Forelimb muscle (tissue), 1 donor: ENCODE measurements around the gene LRRC7. TPM values are rescaled to one million over a fixed set of nuclear protein-coding genes. Genes with fewer than 3 reads are reported as not detected.

Experiments used
- DNase-seq: peaks from one replicate; pipeline ENCODE4 v3.0.0-alpha.2; 2013; ENCODE audit warnings: low read depth
- polyA plus RNA-seq: library from polyadenylated mRNA; unstranded; fragments of 120-200 nt; gene quantifications from one replicate; pipeline ENCODE4 v1.2.1, GENCODE V29; 2013; ENCODE audit not compliant: insufficient read length

The LRRC7 gene
- polyA plus RNA-seq, 1 donor = 19.6 TPM

DNA sequence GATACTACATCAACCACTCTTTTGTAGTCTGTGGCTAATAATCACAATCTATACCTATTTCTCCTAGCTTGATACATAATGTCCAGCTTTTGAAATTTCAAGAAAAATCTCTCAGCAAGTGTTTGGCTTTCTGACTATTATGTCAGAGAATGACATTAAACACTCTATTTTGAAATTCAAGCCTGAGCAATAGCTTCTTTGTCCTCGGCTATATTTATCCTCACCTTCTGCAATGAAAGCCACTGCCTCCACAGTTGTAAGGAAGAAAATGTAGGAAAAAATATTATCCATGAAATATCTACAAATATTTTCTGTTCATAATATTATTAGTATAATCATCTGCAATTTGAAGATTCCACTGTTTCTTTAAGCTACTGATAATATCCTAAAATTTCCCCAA is 22.1 kb downstream of the LRRC7 start:
- DNase-seq = no peak

DNA sequence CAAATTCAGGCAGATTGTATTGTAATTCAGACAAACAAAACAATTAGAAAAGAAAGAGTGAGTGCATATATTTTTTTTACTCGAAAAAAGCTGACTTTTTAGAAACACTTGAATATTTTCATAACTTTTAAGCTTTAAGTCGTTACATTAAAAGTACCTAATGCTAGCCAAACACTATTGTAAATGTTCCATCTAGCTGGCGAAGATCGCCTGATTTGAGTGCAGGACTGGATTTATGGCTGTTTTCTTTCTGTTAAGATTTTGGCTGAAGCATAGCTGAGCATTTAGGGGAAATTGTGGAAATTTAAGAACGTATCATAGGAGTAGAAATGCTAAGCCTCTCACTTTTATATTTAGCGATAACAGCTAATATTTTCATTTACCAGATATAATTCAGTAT is 24.6 kb downstream of the LRRC7 start:
- DNase-seq = no peak

DNA sequence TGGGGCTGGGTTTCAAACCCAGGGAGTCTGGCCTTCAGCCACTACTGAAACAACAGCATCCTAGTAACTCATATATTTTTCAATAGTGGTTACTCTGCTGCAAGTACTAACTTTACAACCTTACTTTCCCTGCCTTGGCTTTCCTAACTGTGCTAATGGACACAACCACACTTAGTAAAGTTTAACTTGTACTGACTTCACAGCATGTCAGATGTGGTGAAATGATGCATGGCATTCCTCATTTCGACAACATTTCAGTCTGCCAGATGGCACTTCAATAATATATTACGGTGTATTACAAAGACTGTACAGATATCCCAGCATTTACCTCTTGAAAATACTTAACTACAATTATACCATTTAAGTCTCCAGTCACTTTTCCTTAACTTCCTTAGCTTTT is 27.8 kb downstream of the LRRC7 start:
- no peak for DNase-seq

DNA sequence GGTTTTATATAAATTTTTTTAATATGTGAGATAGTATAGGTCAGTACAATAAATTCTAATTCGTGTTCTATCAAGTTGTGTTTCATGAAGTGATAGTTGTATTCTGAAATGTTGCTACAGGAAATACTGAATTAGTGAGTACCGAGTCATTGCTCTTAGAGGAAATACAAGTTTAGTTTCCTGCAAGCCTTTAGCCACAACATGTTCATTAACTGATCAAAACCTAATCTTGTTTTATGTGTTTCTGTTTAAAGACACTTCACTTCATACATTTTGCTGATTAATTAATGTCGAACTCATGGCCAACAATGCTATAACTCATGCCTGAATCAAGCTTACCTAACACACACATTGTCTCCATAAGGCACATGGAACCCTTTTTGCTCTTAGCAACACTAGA is 43.6 kb downstream of the LRRC7 start:
- no peak for DNase-seq

DNA sequence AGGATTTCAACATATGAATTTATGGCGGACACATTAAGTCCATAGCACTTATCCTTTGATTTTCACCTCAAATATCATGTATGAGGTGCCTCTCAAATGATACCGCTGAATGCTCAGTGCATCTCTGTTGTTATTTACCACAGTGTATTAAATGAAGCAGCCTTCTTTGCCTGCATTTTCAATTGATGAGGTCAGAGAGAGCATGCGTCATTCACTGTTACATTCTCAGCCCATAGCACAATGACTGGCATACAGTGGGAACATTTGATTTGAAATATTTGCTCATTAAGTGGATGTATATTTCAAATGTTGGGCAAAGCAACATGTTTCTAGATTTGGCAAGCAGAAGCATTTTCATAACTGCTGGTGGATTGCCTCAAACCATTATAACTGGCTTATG is 45.7 kb downstream of the LRRC7 start:
- no peak for DNase-seq

DNA sequence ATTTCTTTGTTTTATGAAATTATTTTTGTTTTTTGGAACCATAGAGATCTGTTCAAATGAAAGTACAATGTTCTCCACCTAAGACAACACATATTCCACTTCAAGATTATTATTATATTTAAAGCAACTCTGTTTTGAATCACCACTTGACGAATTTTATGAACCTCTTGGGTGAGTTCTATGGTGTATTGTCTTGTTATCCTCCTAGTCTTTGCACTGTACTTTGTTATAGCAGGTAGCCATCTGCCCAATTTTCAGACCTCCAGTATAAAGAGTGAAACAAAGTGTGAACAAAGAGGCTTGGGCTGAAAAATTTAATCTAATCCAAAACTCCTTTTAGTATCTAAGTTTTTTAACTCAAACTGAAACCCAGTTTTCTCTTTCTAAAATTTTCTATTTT is 71.0 kb downstream of the LRRC7 start:
- DNase-seq = no peak

DNA sequence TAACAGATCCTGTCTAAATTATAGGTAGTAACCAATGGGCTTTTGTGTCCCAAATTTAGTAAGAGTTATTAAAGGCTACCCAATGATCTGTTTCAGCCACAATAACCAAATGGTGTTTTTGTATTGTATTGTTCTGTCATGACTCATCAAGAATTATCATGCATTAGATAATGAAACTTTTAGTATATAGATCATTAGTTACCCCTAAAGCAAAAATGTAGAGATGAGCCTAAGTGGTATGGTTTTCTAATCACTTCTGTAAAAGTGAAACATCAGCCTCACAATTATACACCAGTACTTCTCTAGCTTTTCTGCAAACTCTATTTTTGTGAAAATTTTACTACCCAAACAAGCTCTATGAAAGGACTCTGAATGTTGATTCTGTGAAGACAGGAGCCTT is 71.4 kb downstream of the LRRC7 start:
- DNase-seq = no peak

DNA sequence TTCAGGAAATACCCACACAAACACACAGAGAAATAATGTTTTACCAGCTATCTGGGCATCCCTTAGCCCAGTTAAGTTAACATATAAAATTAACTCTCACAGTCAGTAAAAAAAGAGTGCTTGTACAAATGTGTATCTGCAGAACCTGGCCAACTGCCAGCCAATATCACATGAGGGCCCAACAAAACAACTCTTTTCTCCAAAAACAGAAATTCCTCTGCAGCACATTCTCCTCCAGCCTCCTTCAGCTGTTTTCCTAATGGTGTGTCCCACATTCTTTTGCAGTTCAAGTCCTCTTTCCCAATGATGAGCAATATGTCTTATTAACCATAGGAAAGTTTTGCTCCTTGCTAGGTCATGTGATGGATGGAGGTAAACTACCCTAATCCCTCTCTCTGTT is 75.5 kb downstream of the LRRC7 start:
- no peak for DNase-seq

DNA sequence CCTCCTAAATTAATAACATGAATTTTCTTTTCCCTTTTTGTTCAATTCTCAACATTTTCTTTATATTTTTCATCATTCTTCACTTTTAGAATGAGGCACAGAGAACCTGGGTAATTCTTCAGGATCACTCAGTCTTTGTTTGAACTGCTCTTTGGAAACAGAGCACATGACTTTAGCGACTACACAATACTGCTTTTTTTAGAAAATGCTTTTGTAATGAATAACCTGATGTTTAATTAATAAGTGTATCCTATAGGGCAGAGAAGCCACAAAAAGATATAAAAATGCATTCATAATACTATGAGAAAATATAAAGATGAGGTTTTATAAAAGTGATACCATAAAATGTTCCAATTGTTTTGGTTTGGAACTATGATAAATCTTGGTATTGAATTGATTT is 77.8 kb downstream of the LRRC7 start:
- DNase-seq = no peak

DNA sequence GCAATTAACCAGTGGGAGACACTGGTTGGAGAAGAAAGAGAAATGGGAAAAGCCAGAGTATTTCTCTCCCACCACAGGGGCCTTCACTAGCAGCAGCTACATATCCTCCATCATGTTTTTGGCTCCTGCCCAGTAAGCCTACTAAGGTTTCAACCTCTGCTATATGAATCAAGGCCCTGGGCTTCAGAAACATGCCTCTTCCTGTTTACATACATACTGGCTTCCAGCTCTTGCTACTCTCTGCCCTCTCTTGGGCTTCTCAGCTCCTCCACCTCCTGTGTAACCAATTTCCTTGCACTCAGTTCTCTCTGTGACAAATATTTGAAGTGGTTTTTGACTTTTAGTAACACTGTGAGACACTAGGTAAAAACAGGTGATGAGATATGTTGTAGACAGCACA is 80.8 kb downstream of the LRRC7 start:
- no peak for DNase-seq

DNA sequence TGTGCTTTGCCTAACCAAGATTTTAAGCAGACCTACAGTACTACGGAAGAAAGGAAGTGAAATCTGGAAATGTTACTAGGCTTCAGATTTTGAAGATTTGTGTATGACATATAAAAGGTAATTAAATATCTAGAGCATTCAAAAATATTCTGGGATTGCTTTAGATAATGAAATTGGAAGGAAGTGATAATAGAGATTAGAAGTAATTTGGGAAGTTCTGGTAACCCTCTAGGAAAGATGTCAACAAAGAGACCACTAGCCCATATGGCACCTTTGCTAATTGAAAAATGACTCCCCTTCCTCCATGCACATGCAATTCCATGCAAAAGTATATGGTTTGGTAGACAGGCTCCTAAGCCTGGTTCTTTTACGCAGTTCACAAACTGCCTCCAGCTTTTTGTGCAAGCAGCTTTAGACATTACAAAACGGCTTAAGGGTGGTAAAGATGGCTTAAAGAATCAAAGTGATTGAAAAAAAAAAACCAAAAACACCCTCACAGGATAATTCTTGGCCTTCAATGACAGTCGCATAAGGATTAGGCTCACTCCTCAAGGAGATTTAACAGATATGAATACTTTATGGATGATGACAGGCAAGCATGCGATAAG is 81.8 kb downstream of the LRRC7 start:
- no peak for DNase-seq

DNA sequence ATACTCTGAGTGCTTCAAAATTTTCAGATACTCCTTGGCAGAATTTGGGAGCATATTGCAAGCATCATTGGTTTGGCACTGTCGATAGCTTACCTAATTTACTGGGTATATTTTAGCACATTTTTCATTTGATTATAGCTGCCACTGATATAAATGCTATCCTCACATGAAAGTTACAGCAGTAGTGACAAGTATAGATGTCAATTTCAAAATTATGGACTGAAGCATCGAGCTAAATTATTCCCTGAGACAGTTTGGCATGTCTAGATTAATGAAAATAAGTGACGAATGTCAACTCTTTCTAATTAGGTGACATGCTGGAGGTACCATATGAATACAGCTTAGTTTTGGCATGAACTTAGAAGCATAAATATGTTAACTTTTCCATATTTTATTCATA is 83.1 kb downstream of the LRRC7 start:
- DNase-seq = no peak

DNA sequence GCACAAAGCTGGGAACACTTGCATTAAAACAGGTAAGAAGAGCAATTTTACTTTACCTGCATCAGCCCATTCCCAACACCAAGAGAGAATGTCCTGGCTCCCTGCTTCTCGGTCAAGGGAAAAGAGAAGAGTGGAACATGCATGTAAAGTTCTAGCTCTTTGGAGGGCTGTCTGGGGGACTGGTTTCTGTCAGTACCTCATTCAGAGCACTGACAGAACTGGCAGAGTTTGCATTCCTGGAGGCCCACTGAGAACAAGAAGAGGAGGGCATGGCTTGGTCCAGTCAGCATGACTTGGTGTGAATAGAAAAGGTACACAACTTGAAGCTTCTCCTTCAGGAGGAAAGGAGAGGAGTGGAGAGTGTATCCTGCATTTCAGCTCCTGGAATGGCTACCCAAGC is 83.9 kb downstream of the LRRC7 start:
- no peak for DNase-seq

DNA sequence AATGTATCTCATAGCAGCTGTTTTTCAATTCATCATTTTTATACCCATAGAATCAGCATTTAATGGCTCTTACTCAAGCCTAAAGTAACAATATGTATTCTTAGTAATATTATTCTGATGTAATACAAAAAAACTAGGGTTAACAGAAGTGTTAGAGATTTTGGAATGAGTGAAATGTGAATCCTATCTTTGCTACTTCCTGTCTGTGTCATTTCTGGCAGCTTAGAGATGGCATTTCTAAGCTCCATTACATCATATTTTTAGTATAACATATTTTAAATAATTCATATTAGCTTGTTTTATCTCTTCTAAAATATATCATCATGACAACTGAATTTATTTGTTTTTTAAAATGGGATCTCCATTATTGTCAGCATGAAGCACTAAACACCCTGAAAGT is 90.2 kb downstream of the LRRC7 start:
- DNase-seq = no peak

DNA sequence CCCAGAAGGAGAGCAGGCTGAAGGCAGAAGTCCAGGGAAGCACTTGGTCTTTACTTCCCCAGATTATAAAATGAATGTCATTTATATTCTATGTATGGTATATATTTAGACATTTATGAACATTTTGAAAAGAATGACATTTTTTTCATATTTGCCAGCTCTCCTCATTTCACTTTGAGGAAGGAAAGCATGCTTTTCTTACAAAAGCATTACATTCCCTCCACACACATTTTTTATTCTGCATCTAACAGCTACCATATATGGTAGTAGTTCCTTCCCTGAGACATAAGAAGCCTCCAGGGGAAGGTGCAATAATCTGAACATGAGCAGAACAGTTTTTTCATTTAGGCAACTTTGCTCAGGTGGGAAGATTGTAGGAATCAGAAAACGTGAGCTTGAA is 94.0 kb downstream of the LRRC7 start:
- no peak for DNase-seq

DNA sequence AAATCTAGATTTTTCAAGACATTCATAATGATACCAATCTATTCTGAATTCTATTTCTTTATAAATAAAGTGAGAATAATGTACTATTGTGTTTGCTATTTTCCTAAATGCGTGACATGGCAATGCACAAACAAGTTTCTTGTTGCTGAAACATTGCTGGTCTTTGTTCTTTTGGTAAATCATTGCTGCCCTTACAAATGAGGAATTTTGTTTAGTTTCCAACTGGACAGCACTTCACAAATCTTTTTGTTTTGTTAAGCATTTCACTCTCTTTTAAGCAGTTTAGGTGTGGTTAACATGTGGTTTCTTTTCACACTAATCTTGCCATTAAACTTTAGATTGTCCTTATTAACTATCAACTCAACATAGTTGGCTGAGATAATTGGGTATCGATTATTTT is 94.6 kb downstream of the LRRC7 start:
- DNase-seq = no peak

DNA sequence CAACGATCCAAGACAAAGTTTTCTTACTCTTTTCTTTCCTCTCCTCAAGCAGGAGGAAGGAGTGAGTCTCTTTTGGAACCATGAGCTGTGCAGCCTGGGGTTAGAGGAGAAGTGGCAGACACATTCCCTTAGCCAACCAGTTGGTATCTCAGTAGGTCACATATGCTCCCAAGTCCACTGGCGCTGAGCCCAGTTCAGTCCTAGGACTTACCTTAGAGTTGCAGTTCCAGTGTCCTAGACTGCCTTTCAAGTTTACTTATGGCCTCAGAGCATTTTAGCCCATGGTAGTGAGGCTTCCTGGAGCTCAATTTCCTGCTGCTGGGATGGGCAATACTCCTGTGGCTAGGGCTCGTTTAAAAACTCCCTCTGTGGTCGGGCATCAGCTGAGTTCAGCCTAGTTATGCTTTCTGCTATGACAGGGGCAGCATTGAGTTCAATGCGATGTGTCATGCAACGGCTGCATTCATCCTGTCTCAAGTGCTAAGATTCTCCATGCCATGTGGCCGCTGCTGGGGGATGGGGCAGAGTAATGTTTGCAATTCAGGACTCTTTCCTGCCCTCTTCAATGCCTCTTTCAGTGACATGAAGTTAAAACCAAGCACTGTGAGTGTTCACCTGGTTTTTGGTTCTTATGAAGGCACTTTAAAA is 103.8 kb downstream of the LRRC7 start:
- DNase-seq = no peak

DNA sequence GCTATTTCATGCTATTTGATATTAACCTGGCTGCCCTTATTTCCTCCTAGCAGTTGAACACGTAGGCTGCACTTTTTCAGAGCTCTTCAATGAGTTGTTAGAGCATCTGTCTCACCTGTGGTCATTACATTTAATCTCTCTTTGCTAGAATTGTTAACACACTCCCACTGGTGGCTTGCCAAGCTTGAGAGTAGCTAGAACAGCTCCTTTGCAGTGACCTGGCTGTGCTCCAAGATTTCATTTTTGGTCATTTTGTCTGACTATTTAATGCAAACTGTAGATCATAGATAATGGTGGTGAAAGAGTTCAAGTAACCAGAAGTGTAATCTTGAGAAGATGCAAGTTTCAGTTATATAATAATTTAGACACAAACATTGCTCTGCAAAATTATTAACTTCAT is 105.6 kb downstream of the LRRC7 start:
- no peak for DNase-seq

DNA sequence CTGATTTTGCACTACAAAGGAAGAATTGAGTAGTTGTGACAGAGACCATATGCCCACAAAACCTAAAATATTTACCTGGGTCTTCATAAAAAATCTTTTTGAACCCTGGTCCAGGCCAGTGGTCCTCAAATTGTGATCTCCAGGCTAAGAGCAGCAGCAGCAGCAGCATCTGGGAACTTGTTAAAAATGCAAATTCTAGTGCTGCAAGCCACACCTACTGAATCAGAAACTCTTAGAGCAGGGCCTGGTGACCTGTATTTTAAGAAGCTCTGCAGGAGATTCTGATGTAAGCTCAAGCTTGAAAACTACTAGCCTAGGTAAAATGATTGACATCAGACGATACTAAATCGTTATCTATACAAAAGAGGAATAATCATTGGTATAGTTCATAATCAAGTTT is 112.2 kb downstream of the LRRC7 start:
- no peak for DNase-seq

DNA sequence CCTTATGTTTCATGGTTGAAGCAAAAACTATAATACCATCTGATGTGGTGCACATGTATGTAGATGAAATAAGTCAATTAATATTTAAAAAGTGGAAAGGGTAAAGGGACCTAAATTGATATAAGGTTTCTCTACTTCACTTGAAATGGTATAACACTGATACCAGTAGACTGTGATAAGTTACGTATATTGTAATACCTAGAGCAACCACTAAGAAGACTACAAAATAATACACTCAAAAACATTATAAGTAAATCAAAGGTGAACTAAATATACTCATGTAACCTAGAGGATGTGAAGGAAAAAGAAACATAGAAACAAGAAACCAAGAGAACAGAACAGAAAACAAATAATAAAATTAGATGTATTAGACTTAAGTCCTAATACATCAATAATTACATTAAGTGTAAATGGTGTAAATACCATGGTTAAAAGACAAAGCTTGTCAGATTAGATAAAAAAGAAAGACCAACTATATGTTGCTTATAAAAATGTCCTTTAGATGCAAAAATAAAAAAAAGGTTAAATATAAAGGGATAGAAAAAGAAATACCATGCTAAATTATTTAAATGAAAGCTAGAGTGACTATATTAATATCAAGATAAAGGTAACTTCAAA is 118.8 kb downstream of the LRRC7 start:
- DNase-seq = no peak

DNA sequence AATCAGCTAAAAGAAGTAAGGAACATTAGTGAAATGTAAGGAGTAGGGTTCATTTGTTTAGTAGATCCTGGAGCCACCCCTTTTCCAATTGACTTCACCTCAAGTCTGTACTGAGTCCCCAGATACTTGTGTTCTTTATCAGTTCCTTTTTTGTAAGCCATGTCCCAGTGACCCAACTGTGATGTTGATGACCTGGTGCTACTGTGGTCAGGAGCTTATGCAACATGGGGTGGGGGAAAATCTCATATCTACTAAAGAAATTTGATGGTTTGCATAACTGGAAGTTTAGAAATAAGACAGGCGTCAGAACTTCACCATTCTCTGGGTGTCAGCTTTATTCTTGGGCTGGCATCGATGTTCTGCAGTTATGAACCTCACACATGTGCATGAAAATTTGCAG is 120.5 kb downstream of the LRRC7 start:
- no peak for DNase-seq

DNA sequence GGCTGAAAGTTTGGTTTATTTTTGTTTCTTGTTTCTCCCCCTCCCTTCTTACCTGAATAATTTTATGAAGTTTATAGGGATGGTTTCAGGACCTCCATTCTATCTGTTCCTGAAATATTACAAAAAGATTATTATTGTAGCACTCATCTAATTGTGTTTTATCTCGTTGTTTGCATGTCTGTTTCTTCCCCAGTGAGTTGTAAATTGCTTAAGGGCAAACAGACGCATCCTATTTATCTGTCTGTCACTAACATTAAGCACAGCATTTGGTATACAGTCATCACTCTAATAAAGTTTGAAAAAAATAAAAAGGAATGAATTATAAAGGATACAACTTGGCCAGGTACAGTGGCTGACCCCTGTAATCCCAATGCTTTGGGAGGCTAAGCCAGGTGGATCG is 123.5 kb downstream of the LRRC7 start:
- no peak for DNase-seq

DNA sequence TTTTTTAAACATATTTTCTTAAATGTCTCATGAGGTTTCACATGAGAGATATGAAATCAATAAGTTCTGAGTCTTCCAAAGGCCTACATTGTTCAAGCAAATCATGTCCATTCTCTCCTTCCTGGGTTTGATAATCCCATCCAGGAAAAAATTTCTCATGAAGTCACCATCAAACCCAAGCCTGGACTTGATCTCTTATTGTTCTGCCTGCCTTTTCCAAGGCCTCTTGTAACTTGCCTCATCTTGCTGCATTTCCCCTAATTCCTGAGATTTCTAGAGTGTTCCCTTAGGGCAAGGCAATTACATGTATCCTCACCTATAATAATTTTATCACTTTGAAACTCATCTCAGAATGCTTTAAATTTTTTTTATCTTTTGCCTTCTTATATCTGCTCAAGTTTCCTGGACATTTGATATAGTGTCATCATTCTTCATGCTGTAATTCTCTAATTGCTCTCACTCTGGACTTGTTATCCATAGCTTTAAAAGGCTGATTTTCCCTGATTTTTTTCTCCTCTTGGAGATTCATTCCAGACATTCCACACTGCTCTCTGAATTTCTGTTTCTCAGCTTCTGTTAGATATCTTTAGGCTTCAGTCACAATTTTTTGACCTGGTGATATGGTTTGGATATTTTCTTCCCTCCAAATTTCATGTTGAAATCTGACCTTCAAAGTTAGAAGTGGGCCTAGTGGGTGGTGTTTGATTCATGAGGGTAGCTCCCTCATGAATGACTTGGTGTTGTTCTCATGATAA is 126.4 kb downstream of the LRRC7 start:
- no peak for DNase-seq
